Endometrial microvascular endothelial cells (primary cell): Measurements from ENCODE around the gene MARK2. TPM values are rescaled to one million over a fixed set of nuclear protein-coding genes. Genes with fewer than 3 reads are reported as not detected.

Experiments used
- in situ Hi-C: cut with HindIII; loops from 2 replicates; pipeline ENCODE4 v1.10.0; 2017; ENCODE audit warnings: low sequenced_read_pairs, low pct_unique_long_range_greater_than_20kb; ENCODE audit errors: inconsistent ontology term
- total RNA-seq: library from RNA; depleted of rRNA; stranded (reverse); fragments of >200 nt; gene quantifications from one replicate; pipeline ENCODE4 v1.2.3, GENCODE V29; 2015; ENCODE audit errors: inconsistent ontology term

The MARK2 gene
- total RNA-seq, 1 donor from 2014 or later: 20.9 TPM

- in situ Hi-C loops: no loop called here
Observed at GRCh38 chr11:63826471-63827190, 12.3 kb upstream of the MARK2 start.

GRCh38 chr11:63829823-63830489 is 9.0 kb upstream of the MARK2 start:
- in situ Hi-C loops: no loop called here

- in situ Hi-C loops: no loop called here
Observed at GRCh38 chr11:63831326-63831725, 7.6 kb upstream of the MARK2 start.

DNA sequence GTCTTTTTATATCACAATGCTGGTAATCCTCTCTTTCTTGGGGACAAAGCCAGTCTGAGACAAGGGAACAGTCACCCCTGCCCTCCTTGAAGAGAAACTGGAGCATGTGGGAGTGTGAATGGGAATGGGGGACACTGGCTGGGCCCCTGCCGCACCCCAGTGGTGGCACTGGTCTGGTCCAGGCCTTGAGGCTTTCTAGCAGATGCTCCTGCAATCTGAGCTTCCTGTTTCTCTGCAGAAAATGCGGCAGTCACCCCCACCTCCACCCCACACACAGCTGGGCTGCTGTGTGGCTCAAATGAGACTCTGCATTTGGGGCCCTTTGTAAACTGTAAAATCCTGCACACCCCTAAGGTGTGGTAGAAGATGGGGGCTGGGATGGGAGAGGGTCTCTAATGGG is 6.6 kb upstream of the MARK2 start:
- in situ Hi-C loops: no loop called here

GRCh38 chr11:63833048-63833447 is 5.9 kb upstream of the MARK2 start:
- in situ Hi-C loops: no loop called here

DNA sequence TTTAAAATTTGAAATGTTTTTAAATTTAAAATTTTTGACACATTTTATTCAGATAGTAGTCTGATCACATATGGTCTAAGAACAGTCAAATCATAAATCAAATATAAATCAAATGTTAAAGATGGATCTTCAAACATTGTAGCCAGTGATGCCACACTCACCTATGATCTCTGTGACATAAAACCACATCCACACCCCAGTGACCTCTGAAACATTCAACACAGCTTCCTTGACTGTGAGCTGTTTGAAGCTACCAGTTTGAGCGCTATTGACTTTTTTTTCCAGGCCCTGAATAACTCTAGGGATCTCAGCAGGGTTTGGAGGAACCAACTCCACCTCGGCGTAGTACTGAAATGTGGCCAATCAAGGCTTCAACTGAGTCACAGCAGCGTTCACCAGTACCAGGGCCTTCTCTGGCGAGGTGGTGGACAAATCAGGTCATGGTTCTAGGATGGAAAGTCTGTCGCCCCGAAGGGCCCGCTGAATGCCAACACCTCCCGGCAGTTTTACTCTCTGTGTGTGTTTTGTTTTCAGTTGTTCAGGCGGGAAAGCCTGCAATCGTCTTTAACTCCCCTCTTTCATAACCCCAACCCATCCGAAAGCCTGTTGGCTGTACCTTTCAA is 4.3 kb upstream of the MARK2 start:
- in situ Hi-C loops: no loop called here

DNA sequence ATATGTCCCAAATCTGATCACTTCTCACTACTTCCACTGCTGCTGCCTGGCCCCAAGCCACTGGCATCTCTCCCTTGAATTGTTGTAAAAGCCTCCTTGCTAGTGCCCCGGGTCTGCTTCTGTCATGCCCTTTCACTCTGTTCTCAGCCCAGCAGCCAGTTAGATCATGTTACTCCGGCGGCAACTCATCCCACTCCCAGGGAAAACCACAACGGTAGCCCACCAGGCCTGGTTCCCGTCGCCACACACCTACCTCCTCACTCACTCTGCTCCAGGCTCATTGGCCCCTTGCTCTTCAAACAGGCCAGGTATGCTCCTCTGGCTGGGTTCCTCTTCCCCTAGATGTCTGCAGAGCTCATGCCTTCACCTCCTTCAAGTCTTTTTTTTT is 3.8 kb upstream of the MARK2 start:
- in situ Hi-C loops: no loop called here

DNA sequence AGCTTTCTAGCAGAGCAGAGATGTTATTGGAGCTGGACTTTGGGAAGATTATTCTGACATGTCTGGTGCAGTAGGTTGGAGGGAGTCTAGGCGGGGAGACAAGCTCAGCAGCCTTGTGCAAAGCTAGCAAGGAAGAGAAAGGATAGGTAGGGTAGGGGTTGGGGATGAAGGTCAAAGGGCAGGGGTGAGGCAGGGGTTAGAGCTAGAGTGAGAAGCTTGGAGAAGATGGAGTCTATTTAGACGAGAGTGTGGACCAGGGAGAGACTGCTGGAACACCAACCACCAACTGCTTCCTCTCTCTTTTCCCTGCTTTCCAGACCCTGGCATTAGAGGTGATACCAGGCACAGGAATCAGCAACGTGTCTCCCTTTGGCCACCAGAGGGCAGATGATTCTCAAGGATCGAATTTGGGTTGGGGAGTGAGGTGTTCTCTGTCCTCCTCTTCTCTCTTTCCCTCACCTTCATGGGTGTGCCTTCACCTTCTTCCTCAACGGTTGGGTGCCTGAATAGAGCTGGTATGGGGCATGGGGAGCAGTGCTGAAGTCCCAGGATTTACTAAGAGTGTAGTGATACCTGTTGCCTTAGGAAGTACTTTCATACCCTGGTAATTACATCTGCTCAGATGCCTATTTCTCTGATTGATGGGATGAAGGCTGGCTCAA is 1.8 kb upstream of the MARK2 start:
- in situ Hi-C loops: no loop called here

DNA sequence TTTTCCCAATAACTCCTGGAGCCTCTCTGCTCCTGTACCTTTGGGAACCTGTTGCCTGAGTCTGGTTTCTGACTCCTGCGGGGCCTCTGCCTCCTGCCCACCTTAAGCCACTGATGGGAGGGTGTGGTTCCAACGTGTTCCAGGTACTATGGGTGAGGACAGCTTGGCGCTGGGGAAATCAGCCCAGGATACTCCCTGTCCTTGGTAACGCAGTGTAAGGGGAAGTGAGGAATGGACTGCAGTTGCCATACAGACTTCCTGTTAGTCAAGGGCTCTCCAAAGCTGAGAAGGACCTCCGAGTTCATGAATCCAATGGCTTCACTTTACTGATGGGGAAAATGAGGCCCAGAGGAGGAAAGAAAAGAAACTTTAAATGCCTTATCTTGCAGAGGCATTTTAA is 1.2 kb upstream of the MARK2 start:
- in situ Hi-C loops: no loop called here

DNA sequence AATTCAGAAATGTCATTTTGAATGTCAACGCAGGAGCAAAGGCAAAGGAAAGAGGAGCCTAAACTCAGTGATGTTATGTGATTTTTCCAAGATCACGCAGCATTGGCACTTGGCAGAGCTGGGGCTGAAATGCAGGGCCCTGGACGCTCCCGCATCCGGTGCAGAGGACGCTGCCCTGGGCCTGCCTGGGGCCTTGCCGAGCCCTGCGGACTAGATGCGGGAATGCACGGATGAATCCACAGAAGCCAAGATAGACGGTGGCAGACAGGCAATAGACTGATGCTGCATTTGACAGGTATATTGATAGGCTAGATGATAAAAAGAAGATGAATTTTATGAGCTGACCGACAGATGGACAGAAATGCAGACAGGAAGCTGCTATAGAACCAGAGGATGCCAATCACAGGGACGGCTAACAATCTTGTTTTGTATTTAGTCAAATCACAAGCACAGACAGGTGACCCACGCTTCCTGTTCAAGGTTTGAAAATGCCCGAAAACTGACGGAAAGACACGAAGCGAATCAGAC is 696 bp upstream of the MARK2 start:
- in situ Hi-C loops: no loop called here

GRCh38 chr11:63839508-63840355 is 822 bp downstream of the MARK2 start:
- in situ Hi-C loops: no loop called here

DNA sequence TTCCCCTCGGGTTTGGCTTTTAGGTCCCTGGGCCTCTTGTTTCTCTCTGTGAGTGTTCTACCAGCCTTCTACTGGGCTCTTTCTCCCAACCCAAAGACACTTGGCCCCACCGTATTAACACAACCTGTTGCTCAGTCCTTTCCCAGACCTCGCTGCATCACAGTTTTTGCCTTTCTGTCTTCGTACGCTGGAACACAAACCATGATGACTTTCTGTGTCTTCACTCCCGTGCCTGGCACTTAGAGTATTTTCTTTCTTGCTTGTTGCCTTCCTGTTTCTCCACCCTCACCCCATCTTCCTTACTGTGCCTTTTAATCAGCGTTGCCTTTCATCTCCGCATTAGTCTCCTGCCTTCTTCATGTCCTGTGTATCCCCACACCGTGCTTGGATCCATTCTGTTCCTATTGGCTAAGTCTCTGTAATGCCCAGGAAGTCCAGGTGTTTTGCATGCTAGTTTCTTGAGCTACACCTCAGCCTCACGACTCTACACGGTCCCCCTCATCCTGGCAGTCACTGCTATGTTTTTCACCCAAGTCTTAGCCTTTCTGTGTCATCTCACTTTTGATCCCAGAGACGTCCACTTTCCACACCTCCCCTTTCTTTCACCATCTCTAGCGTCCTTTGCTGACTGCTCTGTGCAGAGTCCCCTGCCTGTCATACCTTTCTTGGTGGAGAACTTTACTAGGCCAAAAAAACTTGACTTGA is 1.6 kb downstream of the MARK2 start:
- in situ Hi-C loops: no loop called here

DNA sequence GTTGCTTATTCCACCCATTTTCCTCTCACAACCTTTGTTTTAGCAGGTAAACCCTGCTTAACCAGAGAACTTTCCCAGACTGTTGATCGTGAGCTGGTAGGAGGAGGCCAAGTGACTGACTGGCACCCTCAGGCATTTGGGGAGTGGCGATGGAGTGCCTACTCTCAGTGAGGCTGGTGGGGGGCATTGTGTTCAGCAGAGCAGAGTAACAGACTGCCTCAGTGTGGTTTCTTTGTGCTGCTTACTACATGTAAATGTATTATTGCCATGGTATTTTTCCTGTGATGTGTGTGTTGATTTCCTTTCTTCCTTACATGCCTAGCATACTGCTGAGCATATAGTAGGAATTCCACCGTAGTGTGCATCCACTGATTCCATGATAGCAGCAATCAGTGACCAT is 2.6 kb downstream of the MARK2 start:
- in situ Hi-C loops: no loop called here

DNA sequence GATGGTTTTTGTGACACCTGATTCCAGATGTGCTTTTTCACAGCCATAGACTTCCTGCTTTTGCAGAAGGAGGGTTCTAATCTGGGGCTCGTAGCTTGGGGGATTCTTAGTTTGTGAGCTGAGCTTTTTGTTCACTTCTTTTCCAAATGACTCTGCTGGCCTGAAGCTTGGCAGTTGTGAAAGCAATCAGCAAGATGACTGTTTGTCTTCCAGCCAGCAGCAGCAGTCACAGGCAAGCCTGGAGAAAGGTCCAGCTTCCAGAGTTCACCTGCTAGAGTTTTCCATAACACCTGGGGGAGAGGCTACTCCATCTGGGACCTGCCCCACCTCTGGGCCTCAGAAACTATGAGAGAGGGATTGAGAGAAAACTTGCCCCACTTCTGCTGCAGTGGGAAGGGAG is 4.1 kb downstream of the MARK2 start:
- in situ Hi-C loops: no loop called here

DNA sequence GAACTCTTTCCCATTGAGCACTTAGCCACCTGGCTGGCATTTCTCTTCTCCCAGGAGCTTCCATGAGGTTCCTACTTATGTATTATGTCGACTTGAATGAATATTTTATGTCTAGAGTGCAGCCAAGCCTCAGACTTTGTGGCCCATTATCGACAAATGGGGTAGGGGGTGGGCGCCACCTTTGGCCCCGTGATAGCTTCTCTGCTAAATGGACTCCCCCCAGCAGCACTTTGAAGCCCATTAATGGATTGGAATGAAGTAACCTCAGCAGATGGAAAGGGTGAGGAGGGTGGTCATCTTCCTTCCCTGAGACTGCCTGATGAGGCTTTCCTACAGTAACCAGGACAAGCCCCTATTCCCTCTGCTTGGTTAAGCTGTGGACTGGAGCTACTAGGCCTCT is 5.9 kb downstream of the MARK2 start:
- in situ Hi-C loops: no loop called here

DNA sequence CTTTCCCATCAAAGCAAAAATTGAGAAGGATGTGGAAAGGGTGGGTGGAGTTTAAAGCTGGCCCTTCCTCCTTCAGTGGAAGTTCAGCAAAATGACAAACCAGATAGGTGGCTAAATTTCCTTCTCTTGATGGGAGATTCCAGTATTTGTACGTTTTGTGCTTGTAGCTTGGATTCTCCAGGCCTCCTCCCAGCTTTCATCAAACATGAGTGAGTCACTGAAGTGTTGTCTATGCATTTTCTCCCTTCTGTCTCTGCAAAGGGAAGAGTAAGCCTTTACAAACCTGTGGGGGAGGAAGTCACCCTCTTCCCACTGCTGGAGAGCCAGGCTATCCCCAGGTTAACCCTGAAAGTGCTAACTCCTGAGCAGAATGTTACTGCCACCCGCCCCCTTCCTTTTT is 6.4 kb downstream of the MARK2 start:
- in situ Hi-C loops: no loop called here

DNA sequence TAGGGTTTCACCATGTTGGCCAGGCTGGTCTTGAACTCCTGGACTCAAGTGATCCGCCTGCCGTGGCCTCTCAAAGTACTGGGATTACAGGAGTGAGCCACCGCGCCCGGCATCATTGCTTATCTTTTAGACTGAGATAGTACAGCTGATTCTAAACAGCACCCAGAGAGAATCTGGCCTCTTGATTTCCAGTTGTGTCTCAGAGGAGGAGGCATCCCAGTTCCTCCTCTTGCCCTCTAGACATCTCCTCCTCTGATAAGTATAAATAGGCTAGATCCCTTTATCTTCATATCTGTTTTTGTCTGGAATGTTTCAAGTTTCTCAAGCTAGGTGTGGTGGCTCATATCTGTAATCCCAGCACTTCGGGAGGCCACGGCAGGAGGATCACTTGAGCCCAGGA is 7.0 kb downstream of the MARK2 start:
- in situ Hi-C loops: no loop called here

DNA sequence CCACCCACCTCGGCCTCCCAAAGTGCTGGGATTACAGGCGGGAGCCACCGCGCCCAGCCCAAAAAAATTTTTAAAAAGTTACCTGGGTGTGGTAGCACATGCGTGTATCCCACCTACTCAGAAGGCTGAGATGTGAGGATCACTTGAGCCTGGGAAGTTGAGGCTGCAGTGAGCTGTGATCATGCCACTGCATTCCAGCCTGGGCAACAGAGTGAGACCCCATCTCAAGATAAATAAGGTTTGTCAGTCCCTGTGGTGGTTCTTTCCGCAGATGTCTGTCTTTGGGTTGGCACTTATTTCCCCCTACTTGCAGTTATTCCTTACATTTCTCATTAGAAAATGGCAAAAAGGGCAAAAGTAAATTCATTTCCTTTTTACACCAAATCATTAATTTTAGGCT is 8.0 kb downstream of the MARK2 start:
- in situ Hi-C loops: no loop called here
